ENCODE measurements around the gene INSYN2B. TPM values are rescaled to one million over a fixed set of nuclear protein-coding genes. Genes with fewer than 3 reads are reported as not detected.

The INSYN2B gene
- total RNA-seq, 1 experiment from 2014 or later: 1.5 TPM

GRCh38 chr5:169938439-169938838 is 41.9 kb downstream of the INSYN2B start:
- no TSS peak for BruUV-seq (replicated peaks)
- Histone ChIP-seq H3K9me2 (replicated peaks; ENCODE audit: low read length) (no peaks in the 10 kb centered on the region), H3K27ac (ENCODE audit: low read length) (no peak overlapping the region), H2AFZ (ENCODE audit: low read length) (no peak overlapping the region), H3K9me3 (ENCODE audit: low read length) (no peaks in the 10 kb centered on the region), H3K79me2 (ENCODE audit: low read length) (no peaks in the 10 kb centered on the region), H3K27me3 (ENCODE audit: low read length) (no peaks in the 10 kb centered on the region), H3K4me1 (ENCODE audit: insufficient read depth, low read length) (peaks cover 26% of the 10 kb centered on the region), H3K9ac (ENCODE audit: low read length) (no peak overlapping the region), H3F3A (ENCODE audit: low read length, unreplicated experiment) (no peaks in the 10 kb centered on the region), H3K4me2 (ENCODE audit: low read length) (no peak overlapping the region), H3K36me3 (ENCODE audit: low read depth, low read length) (no peaks in the 10 kb centered on the region), H3K4me3 (ENCODE audit: low read length) (no peak overlapping the region), H4K20me1 (ENCODE audit: low read length) (no peaks in the 10 kb centered on the region)
- DNase-seq (no peak), ATAC-seq (no peak)
- intact Hi-C loops (cut with micrococcal nuclease): no loop called here
- TF ChIP-seq EZH2phosphoT487 (IDR thresholded peaks at IDR 0.05; ENCODE audit: borderline replicate concordance, low read length): no peak
- no peak for TF ChIP-seq EZH2 (IDR thresholded peaks at IDR 0.05; ENCODE audit: low read length, unreplicated experiment)
- TF ChIP-seq, protein P1, sequence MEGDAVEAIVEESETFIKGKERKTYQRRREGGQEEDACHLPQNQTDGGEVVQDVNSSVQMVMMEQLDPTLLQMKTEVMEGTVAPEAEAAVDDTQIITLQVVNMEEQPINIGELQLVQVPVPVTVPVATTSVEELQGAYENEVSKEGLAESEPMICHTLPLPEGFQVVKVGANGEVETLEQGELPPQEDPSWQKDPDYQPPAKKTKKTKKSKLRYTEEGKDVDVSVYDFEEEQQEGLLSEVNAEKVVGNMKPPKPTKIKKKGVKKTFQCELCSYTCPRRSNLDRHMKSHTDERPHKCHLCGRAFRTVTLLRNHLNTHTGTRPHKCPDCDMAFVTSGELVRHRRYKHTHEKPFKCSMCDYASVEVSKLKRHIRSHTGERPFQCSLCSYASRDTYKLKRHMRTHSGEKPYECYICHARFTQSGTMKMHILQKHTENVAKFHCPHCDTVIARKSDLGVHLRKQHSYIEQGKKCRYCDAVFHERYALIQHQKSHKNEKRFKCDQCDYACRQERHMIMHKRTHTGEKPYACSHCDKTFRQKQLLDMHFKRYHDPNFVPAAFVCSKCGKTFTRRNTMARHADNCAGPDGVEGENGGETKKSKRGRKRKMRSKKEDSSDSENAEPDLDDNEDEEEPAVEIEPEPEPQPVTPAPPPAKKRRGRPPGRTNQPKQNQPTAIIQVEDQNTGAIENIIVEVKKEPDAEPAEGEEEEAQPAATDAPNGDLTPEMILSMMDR (conservative IDR thresholded peaks at IDR 0.05; ENCODE audit: low read depth, low read length): no peak
- CTCF ChIA-PET: no interaction called here
- POLR2A ChIA-PET (ENCODE audit: unreplicated experiment): no interaction called here

- POLR2A ChIA-PET (ENCODE audit: unreplicated experiment): no interaction called here
- no TSS peak for BruUV-seq (replicated peaks)
- intact Hi-C loops (cut with micrococcal nuclease): no loop called here
Measured at GRCh38 chr5:169935762-169936161, 44.5 kb downstream of the INSYN2B start.

DNA sequence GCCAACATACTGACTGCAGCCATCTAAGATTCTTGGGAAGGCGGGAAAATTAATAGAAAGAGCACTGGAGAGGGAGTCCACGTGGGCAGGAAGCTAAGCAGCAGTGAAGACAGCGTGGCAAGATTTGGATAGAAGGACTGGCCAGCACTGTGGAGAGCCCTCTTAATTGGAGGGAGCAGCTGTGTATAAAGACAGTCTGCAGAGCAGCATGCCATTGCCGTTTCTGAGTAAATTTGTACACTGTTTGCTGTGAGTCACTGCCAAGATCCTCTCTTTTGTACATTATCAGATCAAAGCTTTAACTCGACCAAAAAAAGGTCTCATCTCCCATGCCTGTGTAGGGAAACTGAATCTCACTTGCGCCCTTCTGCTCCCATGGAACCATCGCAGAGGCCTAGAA is 45.3 kb downstream of the INSYN2B start:
- Histone ChIP-seq H3K27me3 (ENCODE audit: low read length) (no peaks in the 10 kb centered on the region), H3K4me2 (ENCODE audit: low read length) (peak overlapping the region; percentile 30), H3K36me3 (ENCODE audit: low read depth, low read length) (no peaks in the 10 kb centered on the region), H3K9me2 (replicated peaks; ENCODE audit: low read length) (no peaks in the 10 kb centered on the region), H3K4me3 (ENCODE audit: low read length) (no peak overlapping the region), H3K79me2 (ENCODE audit: low read length) (no peaks in the 10 kb centered on the region), H3K27ac (ENCODE audit: low read length) (no peak overlapping the region), H3F3A (ENCODE audit: low read length, unreplicated experiment) (no peaks in the 10 kb centered on the region), H2AFZ (ENCODE audit: low read length) (0 out of 2 replicates have a peak overlapping the region, but pooled peaks have one; percentile 31), H3K9me3 (ENCODE audit: low read length) (no peaks in the 10 kb centered on the region), H3K9ac (ENCODE audit: low read length) (no peak overlapping the region), H4K20me1 (ENCODE audit: low read length) (no peaks in the 10 kb centered on the region), H3K4me1 (ENCODE audit: insufficient read depth, low read length) (peaks cover 33% of the 10 kb centered on the region)
- BruUV-seq (replicated peaks): no TSS peak
- intact Hi-C loops (cut with micrococcal nuclease): no loop called here
- DNase-seq (peak; percentile 61), ATAC-seq (peak; percentile 85)
- TF ChIP-seq, protein P1 (conservative IDR thresholded peaks at IDR 0.05; ENCODE audit: low read depth, low read length): no peak
- TF ChIP-seq EZH2phosphoT487 (IDR thresholded peaks at IDR 0.05; ENCODE audit: borderline replicate concordance, low read length): no peak
- POLR2A ChIA-PET (ENCODE audit: unreplicated experiment): interaction anchor here (0.5 kb wide), 1 partner anchor 28 kb away, joined by 3 read pairs; no protein-coding TSS in a partner anchor
- CTCF ChIA-PET: interaction anchor here (1.1 kb wide), 1 partner anchor 45 kb away, joined by 5 read pairs; the partner anchor contains the start of gene INSYN2B

More at GRCh38 chr5:169935762-169936161, 44.5 kb downstream of the INSYN2B start:
- no peak overlapping the region for H3K27ac ChIP-seq (ENCODE audit: low read length)
- peaks cover 33% of the 10 kb centered on the region for H3K4me1 ChIP-seq (ENCODE audit: insufficient read depth, low read length)
- no peaks in the 10 kb centered on the region for H3K9me3 ChIP-seq (ENCODE audit: low read length)
- CTCF ChIA-PET: interaction anchor here (1.1 kb wide), 1 partner anchor 44 kb away, joined by 5 read pairs; the partner anchor contains the start of gene INSYN2B
- DNase-seq (no peak), ATAC-seq (peak; percentile 16)
- no peaks in the 10 kb centered on the region for H4K20me1 ChIP-seq (ENCODE audit: low read length)
- no peak overlapping the region for H3K9ac ChIP-seq (ENCODE audit: low read length)
- H3K27me3 ChIP-seq (ENCODE audit: low read length): no peaks in the 10 kb centered on the region
- H3K36me3 ChIP-seq (ENCODE audit: low read depth, low read length): no peaks in the 10 kb centered on the region
- H3F3A ChIP-seq (ENCODE audit: low read length, unreplicated experiment): no peaks in the 10 kb centered on the region
- H2AFZ ChIP-seq (ENCODE audit: low read length): no peak overlapping the region
- TF ChIP-seq, protein P1 (conservative IDR thresholded peaks at IDR 0.05; ENCODE audit: low read depth, low read length): no peak
- TF ChIP-seq EZH2 (IDR thresholded peaks at IDR 0.05; ENCODE audit: low read length, unreplicated experiment): no peak
- TF ChIP-seq EZH2phosphoT487 (IDR thresholded peaks at IDR 0.05; ENCODE audit: borderline replicate concordance, low read length): no peak
- peak overlapping the region; percentile 30; the same call in 1 of the 2 replicates for H3K4me2 ChIP-seq (ENCODE audit: low read length)
- no peak overlapping the region for H3K4me3 ChIP-seq (ENCODE audit: low read length)
- H3K79me2 ChIP-seq (ENCODE audit: low read length): no peaks in the 10 kb centered on the region
- H3K9me2 ChIP-seq (replicated peaks; ENCODE audit: low read length): no peaks in the 10 kb centered on the region
